Islet of Langerhans (tissue), 1 donor: ENCODE results near the gene FTSJ3.
"Not testable (repeated sequence)": the region's sequence is repeated elsewhere in the genome, so short reads cannot be mapped to it uniquely, and the experiment has no call there.

Source experiments
- FAIRE-seq: peaks from one replicate; lab custom pipeline; 2011; peaks lifted over from hg19 to GRCh38; lab: Jason Lieb, UNC

The FTSJ3 gene, protein sequence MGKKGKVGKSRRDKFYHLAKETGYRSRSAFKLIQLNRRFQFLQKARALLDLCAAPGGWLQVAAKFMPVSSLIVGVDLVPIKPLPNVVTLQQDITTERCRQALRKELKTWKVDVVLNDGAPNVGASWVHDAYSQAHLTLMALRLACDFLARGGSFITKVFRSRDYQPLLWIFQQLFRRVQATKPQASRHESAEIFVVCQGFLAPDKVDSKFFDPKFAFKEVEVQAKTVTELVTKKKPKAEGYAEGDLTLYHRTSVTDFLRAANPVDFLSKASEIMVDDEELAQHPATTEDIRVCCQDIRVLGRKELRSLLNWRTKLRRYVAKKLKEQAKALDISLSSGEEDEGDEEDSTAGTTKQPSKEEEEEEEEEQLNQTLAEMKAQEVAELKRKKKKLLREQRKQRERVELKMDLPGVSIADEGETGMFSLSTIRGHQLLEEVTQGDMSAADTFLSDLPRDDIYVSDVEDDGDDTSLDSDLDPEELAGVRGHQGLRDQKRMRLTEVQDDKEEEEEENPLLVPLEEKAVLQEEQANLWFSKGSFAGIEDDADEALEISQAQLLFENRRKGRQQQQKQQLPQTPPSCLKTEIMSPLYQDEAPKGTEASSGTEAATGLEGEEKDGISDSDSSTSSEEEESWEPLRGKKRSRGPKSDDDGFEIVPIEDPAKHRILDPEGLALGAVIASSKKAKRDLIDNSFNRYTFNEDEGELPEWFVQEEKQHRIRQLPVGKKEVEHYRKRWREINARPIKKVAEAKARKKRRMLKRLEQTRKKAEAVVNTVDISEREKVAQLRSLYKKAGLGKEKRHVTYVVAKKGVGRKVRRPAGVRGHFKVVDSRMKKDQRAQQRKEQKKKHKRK

DNA sequence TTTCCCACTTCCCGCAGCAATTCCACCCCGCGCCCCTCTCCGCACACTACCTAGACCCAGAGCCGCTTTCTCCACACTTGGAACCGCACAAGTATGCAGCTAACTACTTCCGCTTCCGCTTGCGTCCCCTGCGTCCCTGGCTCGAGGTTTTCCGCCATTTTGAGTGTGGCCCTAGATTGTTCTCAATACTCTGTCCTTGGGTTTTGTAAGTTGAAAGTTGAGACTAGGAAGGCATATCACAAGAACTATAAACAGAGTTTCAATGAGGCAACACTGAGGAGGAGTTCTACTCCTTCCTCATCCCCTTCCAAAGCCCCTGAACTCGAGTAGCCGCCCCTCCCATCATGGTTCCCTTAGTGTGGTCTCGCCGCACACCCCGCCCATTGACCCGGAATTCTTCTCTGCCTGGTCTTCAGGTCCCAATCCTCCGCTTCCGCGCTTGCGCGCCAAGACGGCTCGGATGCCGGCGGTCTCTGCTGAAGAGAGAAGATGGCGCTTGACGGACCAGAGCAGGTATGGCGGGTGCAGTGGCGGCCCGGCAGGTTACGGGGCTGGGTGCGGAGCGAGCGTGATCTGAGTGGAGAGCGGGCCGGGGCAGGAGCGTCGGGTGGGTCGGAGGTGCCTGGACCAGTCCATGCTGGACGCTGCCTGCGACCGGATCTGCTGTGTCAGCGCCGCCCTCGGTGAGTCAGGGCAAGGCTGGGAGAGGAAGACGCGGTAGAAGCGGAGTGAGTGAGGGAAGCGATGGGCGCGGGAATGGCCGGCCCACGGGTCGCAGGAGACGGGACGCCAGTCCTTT, at the start of gene FTSJ3, which contains the start of gene PSMC5:
TSS of gene FTSJ3 (minus strand) at position 662 of the 799 bp plus-strand sequence. CDS start 761 bp downstream, outside the sequence.
TSS of gene PSMC5 (plus strand) at position 430 of the 799 bp plus-strand sequence. CDS start at position 490, 60 bp downstream.
- peak; percentile 94 for FAIRE-seq

DNA sequence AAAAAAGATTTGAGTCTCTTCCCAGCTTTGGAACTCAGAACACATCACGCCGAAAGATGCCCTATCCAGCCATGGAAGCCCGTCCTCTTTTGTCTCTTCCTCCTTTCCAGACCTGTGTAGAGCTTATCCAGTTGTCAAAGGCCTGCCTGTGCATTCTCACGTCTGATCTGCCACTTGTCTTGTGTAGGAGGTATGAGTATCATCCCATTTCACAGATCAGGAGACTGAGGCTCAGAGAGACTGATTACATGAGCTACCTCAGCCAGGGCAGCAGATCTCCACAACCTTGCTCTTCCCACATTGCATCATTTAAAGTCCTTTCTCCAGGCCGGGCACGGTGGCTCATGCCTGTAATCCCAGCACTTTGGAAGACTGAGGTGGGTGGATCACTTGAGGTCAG, 47.2 kb upstream of the FTSJ3 start:
- not testable (repeated sequence) for FAIRE-seq

DNA sequence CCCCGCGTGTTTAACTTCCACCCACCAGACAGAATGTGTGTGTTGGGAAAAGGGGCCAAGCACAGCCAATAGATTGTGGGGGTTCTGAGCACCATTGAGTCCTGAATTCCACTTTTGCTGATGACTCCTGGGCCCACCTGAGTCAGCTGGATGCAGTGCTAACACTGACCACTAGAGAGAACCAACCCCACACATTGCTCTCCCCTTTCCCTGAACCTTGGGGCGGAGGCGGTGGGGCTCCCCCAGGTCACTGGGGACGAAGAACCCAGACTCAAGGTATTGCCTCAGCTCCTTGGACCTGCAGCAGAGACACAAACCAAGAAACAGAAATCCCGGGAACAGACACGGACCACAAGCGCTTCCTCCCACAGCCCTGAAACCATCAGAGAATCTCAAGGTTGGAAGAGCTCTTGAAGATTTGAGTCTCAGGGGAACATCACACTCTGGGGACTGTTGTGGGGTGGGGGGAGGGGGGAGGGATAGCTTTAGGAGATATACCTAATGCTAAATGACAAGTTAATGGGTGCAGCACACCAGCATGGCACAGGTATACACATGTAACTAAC, 46.7 kb upstream of the FTSJ3 start:
- FAIRE-seq, result not testable (repeated sequence)

DNA sequence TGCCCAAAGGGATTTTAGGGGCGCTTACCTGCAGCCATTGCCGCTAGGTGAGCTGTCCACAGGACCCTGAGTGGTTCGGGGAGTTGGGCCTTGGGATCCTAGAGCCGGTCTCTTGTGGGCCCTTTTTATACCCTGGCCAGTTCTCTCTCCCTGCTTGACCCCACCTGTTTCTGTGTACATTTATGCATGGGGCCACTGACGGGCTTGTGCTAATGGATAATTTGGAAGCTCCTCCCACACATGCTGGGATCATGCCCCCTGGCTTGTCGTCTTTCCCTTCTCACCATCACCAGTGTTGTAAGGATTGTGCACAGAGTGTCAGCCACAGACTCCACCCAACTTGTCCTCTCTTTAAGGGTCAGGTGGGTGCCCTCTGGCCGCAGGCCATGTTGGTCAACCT, 46.1 kb upstream of the FTSJ3 start, which contains the start of gene CSH2:
TSS of gene CSH2 (minus strand) at position 101 of the 400 bp plus-strand sequence. CDS start at position 38, 63 bp downstream.
- FAIRE-seq, result not testable (repeated sequence)

DNA sequence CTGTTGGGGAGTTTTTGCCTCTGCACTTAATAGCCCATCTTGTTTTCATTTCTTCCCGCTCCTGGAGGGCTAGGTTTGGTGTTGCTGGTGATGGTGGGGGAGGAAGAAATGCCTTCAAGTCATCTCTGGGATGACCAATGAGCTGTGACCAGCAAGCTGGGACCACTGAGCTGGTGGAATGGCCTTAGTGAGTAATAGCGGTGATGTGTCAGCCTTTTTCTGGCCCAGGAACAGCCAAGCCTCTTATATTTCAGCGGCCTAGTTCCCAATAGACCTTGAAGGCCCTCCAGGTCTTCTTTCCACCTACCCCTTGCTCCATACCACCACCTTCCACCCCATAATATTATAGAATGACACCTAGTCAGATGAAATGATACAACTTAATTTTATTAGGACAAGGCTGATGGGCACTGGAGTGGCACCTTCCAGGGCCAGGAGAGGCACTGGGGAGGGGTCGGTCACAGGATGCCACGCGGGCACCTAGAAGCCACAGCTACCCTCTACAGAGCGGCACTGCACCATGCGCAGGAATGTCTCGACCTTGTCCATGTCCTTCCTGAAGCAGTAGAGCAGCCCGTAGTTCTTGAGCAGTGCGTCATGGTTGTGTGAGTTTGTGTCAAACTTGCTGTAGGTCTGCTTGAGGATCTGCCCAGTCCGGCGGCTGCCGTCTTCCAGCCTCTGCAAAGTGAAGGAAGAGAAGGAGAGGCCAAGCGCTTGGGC, 44.3 kb upstream of the FTSJ3 start:
- not testable (repeated sequence) for FAIRE-seq

DNA sequence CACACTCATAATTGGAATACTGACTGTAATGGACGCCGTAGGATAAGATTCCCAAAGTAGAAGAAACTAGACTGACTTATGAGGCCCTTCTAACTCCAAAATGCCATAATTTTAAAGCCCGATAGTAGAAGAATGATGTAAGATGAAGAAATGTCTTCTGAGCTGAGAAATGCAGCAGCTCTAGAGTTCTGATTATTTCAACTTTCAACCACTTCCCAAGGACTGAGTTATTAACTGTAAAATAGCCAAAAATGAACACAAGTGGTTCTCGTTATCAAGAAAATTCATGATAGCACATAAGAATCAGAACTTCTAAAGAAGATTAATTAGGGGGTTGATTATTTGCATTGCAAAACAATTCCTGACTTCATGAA, 42.8 kb upstream of the FTSJ3 start:
- FAIRE-seq, result not testable (repeated sequence)

DNA sequence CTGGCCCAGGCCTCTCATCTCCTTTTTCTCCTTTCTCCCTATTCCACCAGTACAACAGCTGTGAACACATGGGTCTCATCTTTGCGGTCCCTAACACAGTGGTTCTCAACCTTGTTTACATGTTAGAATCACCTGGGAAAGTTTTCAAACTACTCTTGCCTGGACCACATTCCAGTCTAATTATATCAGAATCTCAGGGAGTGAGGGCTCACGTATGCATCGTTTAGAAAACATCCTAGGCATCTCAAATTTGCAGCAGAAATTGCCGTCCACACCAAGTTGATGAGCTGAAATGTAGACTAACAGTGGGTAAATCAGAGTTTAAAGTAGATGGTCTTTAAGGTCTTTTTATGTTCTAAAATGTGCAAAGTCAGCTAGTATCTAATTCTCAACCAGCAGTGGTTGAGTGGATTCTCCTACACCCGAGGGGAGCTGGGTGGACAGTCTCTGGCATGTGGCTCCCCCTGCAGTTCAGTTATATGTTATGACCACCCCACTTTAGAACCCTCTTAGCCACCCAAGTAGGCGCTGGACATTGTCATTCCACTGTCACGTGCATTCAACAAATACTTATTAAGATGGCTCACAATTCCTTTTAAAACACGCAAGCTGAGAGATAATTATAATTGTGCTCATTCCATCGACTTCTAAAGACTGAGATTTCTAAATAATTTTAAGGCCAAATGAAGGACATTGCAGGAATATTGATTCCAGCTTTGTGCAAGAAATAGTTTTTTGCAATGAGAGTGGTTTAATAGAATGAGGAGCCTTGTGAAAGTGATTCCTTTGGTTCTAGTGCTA, 42.2 kb upstream of the FTSJ3 start:
- not testable (repeated sequence) for FAIRE-seq

DNA sequence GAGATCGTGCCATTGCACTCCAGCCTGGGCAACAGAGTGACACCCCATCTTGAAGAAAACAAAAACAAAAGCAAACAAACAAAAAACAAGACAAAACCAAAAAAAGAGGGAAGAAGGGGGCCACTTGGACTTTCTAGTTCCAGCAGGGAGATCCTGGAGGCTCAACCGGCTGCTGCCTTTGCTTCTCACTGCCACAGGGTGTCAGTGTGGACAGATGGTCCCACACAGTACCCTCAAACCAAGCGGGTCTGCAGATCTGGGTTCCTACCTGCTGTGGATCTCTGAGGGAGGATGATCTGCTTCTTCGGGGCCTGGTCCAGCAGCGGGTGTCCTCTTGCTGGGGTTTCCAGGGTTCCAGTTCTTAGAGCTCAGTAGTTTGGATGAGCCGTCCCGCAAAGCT, 39.2 kb upstream of the FTSJ3 start:
- not testable (repeated sequence) for FAIRE-seq

DNA sequence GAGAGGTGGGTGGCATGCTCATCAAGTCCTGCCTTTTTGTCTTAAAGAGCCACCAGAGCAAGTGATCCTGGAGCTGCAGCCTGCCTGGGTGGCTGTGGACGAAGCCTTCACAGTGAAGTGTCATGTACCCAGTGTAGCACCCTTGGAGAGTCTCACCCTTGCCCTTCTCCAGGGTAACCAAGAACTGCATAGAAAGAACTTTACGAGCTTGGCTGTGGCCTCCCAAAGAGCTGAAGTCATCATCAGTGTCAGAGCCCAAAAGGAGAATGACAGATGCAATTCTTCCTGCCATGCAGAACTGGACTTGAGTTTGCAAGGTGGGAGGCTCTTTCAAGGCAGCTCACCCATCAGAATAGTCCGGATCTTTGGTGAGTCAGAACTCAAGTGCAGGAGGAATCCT, 31.8 kb upstream of the FTSJ3 start:
- no peak for FAIRE-seq

DNA sequence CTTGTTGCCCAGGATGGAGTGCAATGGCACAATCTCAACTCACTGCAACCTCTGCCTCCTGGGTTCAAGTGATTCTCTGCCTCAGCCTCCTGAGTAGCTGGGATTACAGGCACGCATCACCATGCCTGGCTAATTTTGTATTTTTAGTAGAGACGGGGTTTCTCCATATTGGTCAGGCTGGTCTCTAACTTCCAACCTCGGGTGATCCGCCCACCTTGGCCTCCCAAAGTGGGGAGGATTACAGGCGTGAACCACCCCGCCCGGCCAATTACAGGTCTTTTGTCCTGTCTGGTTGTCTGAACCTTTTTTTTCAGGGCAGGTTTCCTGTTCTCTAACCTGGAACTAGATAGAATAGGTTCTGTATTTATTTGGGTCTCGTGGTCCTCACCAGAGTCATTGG, 29.0 kb upstream of the FTSJ3 start:
- FAIRE-seq, result not testable (repeated sequence)

DNA sequence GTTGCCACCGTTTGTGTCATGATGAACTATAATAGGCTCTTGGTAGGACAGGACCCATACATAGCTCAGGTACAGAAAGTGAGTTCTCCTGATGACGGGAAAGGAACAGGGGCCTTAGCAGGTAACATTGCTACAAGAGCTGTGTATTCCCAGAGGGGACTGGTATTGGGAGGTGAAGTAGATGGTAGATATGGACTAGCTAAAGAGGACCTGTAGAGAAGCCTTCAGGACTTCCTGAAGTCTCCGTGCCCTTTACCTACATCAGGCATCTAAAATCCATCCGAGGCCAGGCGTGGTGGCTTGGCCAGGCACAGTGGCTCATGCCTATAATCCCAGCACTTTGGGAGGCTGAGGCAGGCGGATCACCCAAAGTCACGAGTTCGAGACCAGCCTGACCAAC, 27.7 kb upstream of the FTSJ3 start:
- FAIRE-seq, result no peak

DNA sequence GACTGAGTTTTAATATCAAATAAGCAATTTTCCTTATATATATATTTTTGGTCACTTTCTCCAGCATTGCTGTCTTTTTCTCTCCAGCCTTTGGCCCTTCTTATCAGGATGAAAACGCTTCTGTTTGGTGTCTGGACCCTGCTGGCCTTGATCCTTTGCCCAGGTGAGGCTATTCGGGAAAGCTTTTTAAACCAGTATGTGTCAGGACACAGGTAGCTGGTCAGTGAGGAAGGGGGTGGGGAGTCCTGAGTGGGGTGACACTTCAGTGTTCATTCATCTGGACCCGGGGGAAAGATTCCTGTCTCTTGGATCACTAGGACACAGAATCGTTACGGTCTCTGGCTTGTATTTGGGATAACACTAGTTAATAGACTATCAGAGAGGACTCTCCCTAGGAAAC, 27.2 kb upstream of the FTSJ3 start:
- FAIRE-seq, result no peak

DNA sequence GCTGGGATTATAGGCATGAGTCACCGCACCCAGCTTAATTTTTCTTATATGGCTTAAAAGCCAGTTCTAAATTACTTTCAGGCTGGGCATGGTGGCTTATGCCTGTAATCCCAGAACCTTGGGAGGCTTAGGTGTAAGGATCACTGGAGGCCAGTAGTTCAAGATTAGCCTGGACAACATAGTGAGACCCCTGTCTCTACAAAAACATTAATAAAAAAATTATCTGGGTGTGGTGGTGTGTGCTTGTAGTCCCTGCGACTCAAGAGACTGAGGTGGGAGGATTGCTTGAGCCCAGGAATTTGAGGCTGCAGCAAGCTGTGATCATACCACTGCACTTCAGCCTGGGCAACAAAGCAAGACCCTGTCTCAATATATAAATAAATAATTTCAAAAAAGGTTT, 25.8 kb upstream of the FTSJ3 start:
- no peak for FAIRE-seq

DNA sequence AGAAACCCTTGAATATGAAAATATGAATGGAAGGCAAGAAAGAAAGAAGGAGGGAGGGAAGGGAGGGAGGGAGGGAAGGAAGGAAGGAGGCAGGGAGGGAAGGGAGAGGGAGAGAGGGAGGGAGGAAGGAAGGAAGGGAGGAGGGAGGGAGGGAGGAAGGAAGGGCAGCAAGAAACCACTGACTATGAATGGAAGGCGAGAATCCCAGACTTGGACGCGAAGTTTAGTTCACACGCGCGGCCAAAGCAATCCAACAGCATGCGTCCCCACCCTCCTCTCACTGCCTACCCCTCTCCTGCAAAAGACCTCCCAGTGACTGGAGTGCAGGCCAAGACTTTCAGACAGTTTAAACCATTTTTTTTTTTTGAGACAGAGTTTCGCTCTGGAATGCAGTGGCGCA, 22.9 kb upstream of the FTSJ3 start:
- no peak for FAIRE-seq

DNA sequence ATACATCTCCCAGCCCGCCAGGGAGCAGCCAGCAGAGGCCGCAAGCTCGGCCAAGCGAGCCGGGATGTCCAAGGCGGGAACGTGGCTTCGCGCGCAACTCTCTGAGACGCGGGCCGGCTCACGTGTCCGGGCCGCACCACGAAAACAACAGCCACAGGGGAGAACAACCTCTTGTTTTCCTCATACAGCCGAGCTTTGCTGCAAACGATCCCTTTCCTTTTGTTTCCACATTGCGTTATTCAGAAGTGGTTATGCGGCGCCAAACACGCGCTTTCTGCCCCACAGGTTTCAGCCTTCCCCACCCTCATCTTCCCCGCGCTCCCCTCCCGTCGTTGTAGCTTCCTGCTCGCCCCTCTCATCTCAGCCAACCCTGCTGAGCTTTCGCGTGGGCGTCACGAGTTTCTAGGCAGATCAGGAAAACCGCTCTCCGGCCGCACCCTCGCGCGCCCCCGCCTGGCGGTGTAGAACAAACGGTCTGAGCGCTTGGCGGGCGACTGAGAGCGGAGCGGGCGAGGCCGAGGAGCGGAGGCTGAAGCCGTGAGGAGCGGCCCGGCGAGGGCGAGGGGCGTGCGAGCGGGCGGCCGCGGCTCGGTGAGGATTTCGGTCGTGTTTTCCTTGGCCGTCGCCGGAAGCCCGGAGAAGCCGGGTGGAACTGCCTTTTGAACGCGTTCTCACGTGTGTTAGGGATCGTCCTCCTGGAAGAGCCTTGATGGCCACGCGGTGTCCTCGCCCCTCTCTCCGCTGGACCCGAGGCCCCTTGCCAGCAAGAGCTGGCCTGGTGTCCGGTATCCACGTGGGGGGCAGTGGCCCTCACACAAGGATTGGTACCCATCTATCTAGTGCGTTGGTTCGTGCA, 21.6 kb upstream of the FTSJ3 start:
- FAIRE-seq, result no peak

DNA sequence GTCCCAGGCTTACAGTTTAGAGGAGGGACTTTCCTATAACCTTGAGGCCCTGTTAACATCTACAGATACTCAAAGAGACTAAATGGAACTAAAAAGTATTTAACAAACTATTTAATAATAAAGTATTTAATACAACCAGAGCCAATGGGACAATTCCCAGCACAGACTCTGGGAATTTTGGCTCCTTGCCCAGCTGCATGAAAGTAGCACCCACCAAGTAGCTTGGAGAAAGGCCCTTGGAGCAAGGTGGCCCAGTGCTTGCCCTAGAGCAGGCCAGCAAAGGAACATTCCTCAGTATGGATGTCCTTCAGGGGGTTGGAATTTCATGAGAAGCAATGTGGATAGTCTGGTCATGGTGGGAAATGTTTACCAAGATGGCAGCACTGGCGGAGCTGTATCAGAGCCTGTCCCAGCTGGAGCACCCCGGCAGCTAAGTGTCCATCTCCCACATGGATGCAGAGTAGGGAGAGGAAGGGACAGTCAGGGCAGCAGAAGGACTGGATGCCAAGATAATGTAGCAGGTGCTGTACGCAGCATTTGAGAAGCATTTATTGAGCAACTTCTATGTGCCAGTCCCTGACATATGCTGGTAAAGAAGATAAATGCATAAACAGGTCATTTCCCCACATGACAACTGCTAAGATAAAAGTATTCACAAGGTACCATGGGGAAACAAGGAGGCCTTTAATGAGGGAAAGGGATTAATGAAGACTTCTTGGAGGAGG, 20.2 kb upstream of the FTSJ3 start:
- FAIRE-seq, result no peak

DNA sequence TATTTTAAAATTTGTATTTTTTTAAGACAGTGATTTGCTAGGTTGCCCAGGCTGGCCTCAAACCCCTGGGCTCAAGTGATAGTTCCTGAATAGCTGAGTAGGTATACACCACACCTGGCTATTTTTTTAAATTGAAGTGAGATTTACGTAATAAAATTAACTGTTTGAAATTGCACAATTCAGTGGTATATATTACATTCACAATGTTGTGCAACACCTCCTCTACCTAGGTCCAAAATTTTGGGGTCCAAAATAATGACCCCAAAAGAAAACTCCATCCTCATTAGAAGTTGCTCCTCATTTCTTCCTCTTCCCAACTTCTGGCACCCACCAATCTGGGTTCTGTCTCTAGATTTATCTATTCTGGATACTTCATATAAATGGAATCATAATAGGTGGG, 18.0 kb upstream of the FTSJ3 start:
- no peak for FAIRE-seq

DNA sequence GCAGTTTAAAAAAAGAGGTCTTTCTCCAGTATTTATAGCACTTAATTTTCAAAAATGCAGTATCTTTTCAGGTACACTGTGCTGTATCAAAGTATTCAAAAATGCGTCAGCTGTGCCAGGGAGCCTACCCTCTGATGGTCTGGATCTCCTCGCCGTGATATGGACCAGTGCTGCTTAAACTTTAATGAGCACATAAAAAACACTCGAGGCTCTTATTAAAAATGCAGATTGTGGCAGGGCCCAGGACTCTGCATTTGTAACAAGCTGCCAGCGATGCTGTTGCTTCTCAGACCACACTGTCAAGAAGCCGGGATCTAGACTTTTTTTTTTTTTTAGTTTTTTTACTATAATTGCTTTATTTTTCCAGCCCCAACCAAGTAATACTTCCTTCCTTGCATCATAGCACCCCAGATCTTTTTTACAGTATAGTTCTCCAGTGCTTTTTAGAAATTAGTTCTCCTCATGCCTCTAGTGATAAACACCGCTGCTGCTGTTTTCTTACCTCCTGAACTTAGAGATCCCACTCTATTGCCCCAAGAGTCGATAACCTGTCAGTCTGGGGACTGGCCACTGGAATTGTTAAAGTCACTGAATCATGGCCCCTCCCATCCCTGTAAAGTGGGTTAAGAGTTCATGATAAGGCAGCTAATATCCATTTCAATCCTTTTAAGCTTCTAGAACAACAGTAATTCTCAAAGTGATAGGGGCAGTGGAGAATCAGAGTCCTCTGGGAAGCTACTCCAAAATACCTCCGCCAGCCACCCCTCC, 16.6 kb upstream of the FTSJ3 start:
- no peak for FAIRE-seq
